Fibroblast of peridontal ligament (primary cell): ENCODE measurements around the gene TMPRSS9.
"Not testable (repeated sequence)": the region's sequence is repeated elsewhere in the genome, so short reads cannot be mapped to it uniquely, and the experiment has no call there.

Experiments
- DNase-seq: peaks from one replicate; pipeline ENCODE4 v3.0.0-alpha.2; 2010; ENCODE audit errors: extremely low read depth

Gene TMPRSS9

DNA sequence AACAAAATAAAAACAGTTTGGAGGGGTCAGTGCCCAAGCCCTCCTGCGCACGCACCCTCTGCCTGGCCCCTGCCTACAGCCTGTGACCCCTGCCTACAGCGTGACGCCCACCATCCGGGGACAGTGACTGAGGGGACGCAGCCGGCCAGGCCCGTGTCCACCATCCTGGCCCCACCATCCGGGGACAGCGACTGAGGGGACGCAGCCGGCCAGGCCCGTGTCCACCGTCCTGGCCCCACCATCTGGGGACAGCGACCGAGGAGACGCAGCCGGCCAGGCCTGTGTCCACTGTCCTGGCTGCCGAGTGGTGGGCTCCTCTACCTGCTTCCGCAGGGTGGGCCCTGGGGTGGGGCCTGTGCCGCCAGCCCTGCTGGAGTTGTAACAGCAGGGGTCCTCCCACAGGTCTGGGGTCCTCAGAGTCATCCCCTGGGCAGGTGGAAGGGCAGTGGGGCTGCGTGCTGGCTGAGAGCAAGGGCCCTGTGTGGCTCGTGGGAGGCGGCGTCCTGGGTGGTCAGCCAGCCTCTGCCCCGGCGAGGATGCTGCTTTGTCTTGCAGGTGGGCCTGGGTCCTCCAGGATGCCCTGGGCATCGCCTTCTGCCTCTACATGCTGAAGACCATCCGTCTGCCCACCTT, 17.3 kb upstream of the TMPRSS9 start:
- no peak for DNase-seq

DNA sequence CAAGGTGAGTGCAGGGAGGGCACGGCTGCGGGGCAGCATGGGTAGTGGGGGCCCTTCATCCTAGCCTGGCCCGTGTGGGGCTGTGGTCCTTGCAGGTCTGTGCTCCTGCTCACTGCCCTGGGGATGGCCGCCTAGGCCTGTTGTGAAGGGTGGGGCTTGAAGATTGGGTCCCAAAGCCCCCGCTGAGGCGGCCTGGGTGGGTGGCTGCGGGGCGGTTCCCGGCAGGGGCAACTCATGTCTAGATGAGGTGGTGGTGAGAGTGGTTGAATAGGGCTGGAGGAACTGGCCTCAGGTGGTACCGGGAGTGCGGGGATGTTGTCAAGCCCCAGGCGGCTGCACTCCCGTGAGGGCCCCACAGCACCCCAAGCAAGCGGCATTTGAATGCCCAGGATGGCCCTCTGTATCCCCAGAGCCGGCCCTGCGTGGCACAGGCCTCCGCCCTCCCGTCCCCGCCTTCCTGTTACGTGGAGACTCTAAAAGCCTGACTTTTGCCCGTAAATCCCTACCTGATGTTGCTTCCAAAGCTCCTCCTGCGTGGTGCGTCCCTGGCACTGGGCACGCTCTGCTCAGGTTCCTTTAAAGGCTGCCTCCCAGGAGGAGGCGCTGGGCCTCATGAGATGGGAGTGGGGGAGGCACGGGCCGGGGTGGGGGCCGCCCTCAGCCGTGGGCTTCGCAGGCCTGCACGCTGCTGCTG, 16.6 kb upstream of the TMPRSS9 start:
- DNase-seq = no peak

- no peak for DNase-seq
Measured at GRCh38 chr19:2344381-2344870, 15.6 kb upstream of the TMPRSS9 start.

GRCh38 chr19:2345076-2345475, 15.0 kb upstream of the TMPRSS9 start:
- DNase-seq = no peak

- DNase-seq = no peak
Measured at GRCh38 chr19:2345794-2346663, 14.0 kb upstream of the TMPRSS9 start.

DNA sequence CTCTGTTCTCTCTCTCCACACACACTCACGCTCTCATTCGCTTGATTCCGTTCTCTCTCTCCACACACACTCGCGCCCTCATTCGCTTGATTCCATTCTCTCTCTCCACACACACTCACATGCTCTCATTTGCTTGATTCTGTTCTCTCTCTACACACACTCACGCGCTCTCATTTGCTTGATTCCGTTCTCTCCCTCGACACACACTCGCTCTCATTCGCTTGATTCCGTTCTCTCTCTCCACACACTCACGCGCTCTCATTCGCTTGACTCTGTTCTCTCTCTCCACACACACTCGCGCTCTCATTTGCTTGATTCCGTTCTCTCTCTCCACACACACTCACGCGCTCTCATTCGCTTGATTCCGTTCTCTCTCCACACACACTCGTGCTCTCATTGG, 10.2 kb upstream of the TMPRSS9 start:
- not testable (repeated sequence) for DNase-seq

GRCh38 chr19:2350656-2351055, 9.4 kb upstream of the TMPRSS9 start:
- no peak for DNase-seq

DNA sequence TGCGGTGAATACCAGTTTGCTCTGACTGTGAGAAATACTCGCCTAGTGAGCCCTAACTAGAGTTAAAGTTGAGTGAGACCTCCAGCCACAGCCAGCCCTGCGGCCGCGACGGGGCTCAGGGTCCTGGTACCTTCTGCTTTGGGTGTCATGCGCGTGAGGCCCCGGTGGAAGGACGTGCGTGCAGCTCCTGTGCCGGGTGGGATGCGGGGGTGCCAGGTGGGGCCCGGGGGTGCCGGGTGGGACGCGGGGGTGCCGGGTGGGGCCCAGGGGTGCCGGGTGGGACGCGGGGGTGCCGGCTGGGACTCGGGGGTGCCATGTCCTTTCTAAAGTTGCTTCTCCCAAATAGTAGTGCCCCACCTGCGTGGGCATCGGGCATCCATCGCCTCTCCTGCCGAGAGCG, 8.5 kb upstream of the TMPRSS9 start:
- DNase-seq = no peak

GRCh38 chr19:2352121-2352520, 7.9 kb upstream of the TMPRSS9 start:
- no peak for DNase-seq

DNA sequence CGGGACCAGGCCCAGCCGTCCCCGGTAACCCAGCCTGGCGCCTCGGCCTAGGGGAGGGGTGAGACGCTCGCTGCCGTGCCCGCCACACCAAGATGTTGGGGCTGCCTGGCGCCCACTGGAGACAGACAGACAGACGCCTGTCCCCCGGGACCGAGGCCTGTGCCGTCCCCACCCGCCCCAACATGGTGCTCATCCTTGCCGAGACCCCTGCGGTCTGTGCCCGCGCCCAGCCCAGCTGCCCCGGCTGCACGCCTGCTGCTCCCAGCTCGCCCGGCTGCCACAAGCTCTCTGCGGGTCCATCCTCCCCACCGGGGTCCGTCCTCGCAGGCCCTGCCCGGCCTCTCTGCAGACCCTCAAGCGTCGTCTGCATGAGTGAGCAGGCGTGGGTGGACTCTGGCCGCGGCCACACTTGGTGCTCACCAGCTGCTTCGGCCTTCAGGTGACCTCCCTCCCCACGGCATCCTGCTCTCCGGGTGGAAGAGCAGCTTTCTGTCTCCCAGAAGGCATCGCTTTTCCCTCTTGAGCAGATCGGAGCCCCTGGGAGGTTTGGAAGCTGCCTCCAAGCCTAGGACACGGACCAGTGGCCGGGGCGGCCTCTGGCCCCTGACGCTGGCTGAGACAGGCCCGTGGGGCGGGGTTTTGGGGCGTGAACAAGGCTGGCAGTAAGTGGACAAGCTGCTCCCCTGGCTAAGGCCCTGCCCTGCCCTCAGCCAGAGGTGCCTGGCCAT, 6.7 kb upstream of the TMPRSS9 start:
- DNase-seq = no peak

DNA sequence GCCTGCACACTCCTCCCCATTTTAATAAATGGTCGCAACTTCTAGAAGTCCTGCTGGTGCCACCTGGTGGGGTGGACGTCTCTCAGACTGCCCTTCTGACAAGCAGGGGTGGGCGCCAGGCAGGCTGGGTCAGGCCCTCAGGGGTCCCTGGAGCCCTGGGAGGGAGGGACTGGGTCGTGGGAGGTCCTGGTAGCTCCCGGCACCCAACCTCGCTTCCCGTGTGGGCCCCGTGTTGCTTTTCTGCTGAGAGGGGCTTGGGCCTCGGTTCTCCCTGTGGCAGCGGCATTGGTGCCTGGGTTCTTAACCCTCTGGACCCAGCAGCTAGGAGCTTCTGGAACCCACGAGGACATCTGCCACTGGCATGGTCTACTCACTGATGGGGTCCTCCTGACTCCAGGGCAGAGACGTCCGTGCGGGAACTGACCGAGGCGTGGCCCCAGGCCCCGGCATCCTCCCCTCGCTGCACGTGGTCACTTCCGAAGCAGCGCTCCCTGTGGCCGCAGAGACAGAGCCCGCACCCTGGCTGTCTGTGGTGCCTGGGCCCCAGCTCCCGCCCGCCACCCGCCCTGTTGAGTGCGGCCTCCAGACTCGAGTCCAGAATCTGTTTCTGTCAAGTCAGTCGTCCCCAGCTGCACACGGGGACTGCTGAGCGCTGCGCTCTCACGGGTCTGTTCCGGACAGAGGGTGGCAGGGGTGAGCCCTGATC, 6.0 kb upstream of the TMPRSS9 start:
- DNase-seq = no peak

DNA sequence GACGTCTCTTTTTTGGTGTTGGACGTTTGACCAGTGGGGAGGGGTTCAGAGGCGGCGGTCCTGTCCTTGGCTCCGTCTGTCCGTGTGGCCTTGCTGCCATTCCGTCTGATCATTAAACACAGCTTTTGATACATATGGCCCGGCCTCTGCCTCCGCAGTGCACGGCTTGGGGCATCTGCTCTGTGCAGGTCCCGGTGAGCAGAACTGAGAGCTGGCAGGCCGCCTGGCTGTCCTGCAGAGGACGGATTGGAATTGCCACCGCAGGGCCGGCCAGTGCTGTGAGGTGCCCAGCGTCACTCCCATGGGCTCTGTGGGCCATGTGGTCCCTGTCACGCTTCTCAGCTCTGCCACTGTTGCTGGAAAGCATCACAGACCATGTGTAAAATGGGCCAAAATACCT, 5.4 kb upstream of the TMPRSS9 start:
- no peak for DNase-seq

DNA sequence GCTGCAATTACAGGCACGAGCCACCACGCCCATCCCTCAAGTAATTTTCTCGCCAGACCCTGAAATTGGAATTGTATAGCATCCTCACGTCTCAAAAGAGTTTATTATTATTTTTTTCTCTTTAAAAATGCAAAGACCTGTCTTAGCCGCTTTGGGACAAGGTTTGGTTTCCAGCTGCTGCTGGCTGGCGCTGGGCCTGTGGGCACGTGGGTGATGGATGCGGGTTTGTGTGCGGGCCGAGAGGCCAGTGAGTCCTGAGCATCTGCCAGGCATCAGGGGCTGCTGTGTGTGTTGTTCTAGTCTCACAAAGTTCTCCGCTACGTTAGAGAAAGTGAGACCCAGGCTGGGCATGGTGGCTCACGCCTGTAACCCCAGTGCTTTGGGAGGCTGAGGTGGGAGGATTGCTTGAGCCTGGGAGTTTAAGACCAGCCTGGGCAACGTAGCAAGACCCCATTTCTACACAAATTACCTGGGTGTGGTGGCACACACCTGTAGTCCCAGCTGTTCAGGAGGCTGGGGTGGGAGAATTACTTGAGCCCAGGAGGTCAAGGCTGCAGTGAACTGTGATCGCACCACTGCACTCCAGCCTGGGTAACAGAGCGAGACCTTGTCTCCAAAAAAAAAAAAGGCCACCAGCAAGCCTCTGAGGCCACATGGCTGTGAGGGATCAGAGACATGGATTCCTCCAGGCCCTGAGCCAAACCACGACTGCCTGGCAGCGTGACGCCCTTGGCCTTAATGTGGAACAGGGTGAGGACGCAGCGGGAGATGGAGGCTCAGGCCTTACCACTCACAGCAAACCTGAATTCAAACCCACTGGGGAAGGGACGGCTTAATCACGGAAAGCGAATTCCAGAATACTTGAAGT, 4.7 kb upstream of the TMPRSS9 start:
- DNase-seq = peak; percentile 23

DNA sequence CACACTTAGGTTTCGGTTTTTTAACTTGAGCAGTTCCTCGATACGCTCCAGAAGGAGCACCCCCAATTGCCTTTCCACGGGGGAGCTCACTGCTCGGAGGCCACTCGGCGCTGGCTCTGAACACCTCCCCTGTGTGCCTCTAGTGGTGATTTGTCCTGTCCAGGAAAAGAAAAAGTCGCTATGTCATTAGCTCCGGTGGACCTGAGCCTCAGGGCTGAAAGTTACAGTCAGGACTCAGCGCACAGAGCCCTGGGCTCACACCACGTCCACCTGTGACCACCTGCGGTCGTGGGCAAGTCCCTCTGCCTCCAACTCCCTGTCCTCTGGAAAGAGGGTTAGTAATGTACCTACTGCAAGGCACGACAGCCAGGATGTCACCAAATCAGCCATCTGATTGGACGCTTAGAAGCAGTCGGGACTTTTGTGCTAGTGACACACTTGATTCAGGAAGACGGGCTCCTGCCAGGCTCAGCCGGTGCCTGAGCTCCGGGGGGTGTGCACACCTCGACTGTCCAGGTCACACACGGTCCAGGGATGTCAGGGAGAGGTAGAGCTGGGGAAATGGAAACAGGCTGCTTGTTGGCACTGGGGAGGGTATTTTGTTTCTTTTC, 3.9 kb upstream of the TMPRSS9 start:
- DNase-seq = no peak

GRCh38 chr19:2357279-2358206, 2.5 kb upstream of the TMPRSS9 start:
- DNase-seq = no peak

- no peak for DNase-seq
Measured at GRCh38 chr19:2358548-2359173, 1.4 kb upstream of the TMPRSS9 start.

GRCh38 chr19:2360833-2361232, 768 bp downstream of the TMPRSS9 start:
- no peak for DNase-seq
